Measurements from ENCODE around the gene SNX33.
"Not testable (repeated sequence)": the region's sequence is repeated elsewhere in the genome, so short reads cannot be mapped to it uniquely, and the experiment has no call there.

DNA sequence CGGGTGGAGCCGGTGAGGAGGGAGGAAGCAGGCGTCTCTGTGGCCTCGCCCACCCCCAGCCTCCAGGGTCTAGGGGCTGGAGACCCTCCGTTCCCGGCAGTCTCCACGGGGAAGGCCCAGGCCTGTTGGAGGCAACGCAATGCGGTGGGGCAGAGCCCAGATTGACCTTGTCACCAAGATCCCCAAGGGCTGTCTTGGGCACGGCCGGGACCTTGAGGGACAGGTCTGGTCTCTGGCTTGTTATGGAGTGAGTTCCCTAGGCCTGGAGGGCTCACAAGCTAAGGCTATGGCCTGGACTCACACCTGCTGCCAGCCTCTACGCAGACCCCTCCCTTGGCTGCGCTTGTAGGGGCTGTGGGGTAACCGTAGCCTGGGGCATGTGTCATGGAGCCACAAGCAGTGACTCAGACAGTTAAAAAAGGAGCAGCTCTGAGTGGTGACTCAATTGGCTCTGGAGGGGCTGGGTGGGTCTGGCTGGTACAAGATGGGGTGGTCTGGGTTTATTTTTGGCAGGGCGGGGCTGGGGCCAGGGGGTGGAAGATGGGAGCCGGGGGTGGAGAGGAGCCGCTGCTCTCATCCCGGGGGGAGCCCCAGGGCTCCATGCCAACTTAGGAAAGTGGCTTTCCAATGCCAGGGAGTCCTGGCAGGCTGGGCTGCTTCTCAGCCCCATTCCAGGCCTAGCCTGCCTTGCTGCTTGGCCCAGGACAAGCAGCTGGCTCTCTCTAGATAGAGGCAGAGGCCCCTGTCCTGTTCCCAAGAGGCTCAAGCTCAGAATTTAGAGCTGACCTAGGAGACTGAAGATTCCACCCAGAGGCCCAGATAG is 55.9 kb downstream of the SNX33 start:
- TF ChIP-seq, protein P1, sequence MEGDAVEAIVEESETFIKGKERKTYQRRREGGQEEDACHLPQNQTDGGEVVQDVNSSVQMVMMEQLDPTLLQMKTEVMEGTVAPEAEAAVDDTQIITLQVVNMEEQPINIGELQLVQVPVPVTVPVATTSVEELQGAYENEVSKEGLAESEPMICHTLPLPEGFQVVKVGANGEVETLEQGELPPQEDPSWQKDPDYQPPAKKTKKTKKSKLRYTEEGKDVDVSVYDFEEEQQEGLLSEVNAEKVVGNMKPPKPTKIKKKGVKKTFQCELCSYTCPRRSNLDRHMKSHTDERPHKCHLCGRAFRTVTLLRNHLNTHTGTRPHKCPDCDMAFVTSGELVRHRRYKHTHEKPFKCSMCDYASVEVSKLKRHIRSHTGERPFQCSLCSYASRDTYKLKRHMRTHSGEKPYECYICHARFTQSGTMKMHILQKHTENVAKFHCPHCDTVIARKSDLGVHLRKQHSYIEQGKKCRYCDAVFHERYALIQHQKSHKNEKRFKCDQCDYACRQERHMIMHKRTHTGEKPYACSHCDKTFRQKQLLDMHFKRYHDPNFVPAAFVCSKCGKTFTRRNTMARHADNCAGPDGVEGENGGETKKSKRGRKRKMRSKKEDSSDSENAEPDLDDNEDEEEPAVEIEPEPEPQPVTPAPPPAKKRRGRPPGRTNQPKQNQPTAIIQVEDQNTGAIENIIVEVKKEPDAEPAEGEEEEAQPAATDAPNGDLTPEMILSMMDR (IDR thresholded peaks at IDR 0.05), result not testable (repeated sequence)
- not testable (repeated sequence) for TF ChIP-seq EZH2phosphoT487, EZH2 (IDR thresholded peaks at IDR 0.05)
